HG03565 (cell line): ENCODE results near the gene DNAJA2.
A peak's percentile ranks its signal among the peaks of the same experiment; 100 is the strongest.

ENCODE experiments used
- ATAC-seq: cut with Tn5 transposase; IDR thresholded peaks from one replicate; pipeline ENCODE4 v1.9.1; 2021; ENCODE audit warnings: mild to moderate bottlenecking, moderate library complexity; ENCODE audit not compliant: unreplicated experiment

The DNAJA2 gene

GRCh38 chr16:46929378-46930332 is 43.8 kb downstream of the DNAJA2 start:
- peak; percentile 60 for ATAC-seq

GRCh38 chr16:46928811-46929210 is 44.7 kb downstream of the DNAJA2 start:
- no peak for ATAC-seq

- no peak for ATAC-seq
Observed at GRCh38 chr16:46927273-46927672, 46.2 kb downstream of the DNAJA2 start.

GRCh38 chr16:46926470-46927225 is 46.8 kb downstream of the DNAJA2 start:
- no peak for ATAC-seq

- ATAC-seq, result no peak
Observed at GRCh38 chr16:46924402-46924801, 49.1 kb downstream of the DNAJA2 start.

GRCh38 chr16:46923513-46924295 is 49.8 kb downstream of the DNAJA2 start:
- no peak for ATAC-seq

GRCh38 chr16:46922239-46922638 is 51.2 kb downstream of the DNAJA2 start:
- no peak for ATAC-seq

- no peak for ATAC-seq
Observed at GRCh38 chr16:46920402-46921068, 52.9 kb downstream of the DNAJA2 start.

- ATAC-seq, result peak; percentile 86
Observed at GRCh38 chr16:46918905-46919792, 54.3 kb downstream of the DNAJA2 start.

- ATAC-seq, result no peak
Observed at GRCh38 chr16:46918400-46918799, 55.1 kb downstream of the DNAJA2 start.

GRCh38 chr16:46916980-46917379 is 56.5 kb downstream of the DNAJA2 start:
- no peak for ATAC-seq

- no peak for ATAC-seq
Observed at GRCh38 chr16:46915483-46916025, 57.9 kb downstream of the DNAJA2 start.

- no peak for ATAC-seq
Observed at GRCh38 chr16:46914556-46915201, 58.8 kb downstream of the DNAJA2 start.

GRCh38 chr16:46911650-46912049 is 61.8 kb downstream of the DNAJA2 start:
- ATAC-seq, result no peak

GRCh38 chr16:46911038-46911437 is 62.4 kb downstream of the DNAJA2 start:
- no peak for ATAC-seq

- no peak for ATAC-seq
Observed at GRCh38 chr16:46908540-46909372, 64.7 kb downstream of the DNAJA2 start.

GRCh38 chr16:46907061-46907774 is 66.3 kb downstream of the DNAJA2 start:
- ATAC-seq, result no peak
